DMS153 (cell line): ENCODE data around the gene RASSF1.

Experiments
- DNase-seq: peaks from one replicate; lab custom pipeline; 2025; lab: John Stamatoyannopoulos, UW

The RASSF1 gene

DNA sequence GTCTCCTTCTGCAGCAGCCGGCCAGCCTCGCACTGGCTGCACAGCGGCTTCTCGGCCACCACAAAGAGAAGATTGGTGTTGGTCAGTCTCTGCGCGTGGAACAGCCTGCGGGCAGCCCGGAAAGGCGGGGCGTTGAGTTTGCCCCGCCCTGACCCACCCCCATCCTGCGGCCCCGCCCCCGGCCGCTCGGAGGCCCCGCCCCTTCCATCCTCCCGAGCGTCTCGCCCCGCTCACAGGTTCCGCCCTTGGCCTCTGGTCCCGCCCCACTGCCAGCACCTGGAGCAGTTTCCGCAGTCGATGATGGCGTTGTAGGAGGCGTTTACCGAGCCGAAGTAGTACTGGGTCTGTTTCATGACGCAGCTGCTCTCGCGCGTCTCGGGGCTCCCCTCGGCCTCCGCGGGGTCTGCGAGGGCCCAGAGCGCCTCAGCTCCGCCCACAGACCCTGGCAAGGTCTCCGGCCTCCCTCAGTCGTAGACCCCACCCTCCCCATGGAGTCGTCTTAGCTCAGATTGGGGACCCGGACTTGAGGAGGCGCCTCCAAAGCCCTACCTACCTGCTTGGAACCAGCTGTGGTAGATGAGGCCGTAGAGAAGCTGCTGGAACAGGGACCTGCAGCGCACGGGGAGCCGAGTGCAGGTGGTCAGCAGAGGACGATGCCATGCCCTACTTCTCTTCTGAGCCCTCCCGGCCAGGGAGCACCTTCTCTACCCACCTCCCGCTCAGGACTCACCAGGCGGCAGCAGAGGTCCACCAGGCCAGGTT, 24.6 kb upstream of the RASSF1 start:
- DNase-seq: peak; percentile 38

DNA sequence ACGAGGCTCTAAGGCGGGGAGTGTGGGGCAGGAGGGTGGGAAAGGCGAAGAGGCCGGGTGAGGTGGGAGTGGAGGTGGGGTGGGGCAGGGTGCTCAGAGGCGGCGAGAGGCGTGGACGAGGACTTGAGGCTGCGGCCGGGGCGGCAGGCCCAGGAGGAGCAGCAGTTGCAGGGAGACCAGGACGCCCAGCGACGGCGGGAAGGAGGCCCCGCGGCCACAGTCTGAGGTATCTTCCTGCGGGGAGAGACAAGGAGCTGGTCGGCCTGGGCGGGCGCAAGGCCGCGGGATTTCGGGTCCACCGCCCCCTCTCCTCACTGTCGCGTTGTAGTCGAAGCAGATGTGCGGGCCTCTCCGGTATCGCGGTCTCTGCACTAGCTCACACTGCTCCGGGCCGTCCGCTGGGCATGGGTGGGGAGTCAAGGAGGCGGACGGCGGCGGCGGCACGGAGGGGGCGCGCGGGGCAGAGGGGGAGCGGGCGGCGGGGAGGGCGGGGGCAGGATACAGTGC, 24.0 kb upstream of the RASSF1 start:
- DNase-seq: no peak

DNA sequence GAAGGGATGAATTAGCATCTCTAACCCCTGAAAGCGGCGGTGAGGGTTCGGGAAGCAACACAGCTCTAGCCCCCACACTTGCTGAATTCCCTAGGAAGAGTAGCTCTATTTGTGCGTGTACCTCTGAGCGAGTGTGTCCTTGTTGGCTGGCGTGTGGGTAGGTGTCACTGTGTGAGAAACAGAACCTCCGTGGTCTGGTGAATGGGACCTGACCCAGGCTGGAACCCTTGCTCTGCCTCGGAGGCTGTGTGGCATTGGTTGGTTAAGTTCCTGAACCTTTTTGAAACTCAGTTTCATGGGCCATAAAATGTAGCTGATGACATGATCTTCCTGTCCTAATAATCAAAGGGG, 19.1 kb upstream of the RASSF1 start:
- no peak for DNase-seq

DNA sequence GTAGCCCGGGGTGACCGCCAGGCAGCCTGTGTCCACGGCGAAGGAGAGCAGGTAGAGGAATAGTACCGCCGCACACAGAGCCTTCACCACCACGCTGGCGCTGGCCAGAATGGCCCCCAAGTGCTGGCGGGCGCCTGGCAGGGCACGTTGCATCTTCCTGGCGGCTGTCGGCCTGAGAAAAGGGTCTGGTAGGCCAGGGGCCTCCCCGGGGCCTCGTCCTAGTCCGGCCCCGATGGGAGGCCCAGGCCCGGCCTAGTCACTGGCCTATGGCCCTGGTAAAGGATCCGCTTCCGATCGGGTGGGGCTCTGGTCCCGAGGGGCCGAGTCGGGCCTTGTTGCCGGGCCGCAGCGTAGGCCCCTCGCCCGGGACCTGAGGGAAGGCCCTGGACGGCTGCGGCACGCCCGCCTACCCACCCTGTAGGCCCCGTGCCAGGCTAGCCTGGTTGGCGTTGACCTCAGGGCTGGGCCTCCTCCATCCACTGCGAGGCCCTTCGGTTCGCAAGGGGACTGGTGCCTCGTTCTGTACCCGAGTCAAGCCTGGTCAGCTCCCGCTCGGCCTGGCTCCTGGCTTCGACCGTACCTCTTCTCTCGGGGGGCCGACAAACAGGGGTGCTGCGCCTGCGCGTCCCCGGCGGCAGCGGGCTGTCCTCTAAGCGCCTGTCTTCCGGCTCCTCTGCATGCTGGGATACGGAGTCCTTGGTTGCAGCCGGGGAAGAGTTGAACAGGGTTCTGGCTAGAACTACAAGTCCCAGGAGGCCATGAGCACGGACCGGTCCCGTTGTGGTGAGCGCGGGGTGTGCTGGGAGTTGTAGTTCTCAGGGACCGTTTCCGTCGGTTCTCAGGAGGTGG, 18.5 kb upstream of the RASSF1 start, which contains the start of gene TMEM115:
Gene TMEM115, minus strand, starts transcription at position 611 of the 849 bp plus-strand sequence. Its CDS starts 458 bp downstream, at position 153.
- peak; percentile 87 for DNase-seq

DNA sequence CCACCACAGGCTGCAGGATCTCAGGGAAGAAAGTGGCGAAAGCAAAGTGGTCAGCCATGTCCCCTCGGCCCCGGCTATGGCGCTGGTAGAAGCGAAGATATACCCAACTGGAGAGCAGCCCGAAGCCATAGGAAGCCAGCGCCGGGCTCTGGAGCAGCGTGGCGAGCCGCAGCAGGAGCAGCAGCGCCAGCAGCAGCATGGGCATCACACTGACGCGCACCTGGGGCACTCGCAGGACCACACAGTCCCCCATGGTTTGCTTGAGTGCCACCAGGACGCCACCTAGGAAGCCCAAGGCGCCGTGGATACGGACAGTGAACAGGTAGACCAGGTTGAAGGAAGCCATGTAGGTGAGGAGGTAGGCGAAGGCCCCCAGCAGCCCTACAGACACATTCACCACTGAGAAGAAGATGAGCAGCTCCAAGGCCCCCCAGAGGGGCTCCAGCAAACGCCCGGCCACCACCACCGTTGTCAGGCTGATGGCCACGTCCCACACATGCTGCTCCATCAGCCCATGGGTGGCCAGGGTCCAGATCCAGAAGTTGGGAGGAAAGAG, 17.8 kb upstream of the RASSF1 start:
- no peak for DNase-seq

DNA sequence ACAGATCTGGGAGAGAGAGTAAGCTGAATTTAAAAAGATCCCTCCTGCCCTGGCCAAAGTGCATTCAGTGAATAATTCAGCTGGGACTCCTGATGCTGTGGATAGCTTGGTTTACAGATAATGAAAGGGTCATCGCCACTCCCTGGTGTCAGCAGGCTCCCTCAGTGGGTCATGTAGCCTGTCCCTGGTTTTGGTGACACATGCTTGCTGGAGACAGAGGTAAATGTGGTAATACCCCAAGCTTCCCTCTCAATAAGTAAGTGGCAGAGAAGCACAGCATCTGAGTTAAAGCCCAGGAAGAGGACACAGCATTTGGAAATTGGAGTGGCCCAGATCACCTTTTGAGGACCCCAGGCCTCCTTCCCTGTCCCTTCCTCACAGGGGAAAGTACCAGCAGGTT, 16.8 kb upstream of the RASSF1 start:
- no peak for DNase-seq

DNA sequence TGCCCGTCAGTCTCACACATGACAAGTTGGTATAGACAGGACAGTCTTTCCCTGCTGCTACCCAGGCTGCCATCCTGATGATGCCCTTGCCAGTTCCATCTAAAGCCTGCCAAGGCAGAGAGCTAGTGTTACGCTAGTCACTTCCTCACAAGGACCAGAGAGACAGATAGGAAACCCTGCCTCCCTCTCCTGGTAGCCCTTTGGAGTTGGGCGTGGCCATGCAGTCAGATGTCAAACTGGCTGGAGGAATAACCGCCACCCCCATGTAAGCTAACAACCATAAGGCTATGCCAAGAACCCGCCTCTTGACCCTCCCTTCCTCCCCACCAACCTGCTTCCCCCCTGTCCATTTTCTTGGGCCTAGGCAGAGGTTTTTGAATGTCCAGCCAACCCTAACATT, 15.9 kb upstream of the RASSF1 start:
- DNase-seq: no peak

DNA sequence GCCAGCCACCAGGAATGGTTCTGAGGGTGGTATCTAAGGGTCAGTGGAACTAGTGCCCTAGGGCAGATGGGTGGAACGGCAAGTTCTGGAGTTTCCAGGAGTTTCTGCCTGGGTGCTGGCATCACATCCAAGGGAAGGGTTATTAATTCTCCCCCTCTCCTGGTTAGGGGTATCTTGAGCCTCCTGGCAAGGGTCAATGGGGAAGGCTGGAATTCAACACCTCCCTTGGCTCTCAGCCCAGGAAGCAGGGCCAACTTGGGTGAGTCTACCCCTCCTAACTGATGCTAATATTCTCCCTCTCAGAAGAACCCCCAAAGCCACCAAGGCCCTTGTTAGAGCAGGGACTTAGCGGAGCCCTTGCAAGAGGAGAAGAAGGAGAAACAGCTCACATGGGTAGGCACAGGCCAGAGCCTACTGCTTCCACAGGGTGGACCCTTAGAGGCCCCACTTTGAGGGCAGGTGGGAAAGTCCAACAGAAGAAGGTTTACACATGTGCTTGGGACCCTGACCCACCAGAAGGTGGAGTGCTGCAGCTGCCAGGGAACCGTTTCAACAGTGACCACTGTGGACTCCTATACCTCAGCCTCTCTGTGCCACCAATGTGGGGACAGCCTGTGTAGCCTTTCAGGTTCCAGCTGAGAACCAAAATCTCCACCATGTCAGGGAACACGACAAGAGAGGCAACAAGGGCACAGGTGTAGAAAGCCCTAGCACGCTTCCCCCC, 15.4 kb upstream of the RASSF1 start:
- no peak for DNase-seq

DNA sequence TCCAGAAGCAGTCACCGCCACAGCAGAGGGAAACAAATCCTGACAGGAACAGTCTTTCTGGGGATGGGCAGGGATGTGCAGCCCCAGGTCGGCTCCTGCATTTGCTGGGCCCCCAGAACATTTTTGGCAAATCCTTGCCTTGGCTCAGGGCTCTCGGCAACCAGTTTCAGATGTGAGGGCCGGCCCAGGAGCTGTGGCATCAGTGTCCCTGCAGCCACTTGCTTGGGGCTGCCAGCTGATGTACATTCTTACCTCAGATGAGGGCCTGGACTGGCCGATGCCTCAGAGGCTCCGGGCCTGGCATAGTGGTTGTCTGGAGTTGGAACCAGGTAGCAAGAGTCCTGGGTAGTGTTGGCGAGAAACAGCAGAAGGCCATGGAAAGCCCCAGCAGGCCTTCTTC, 14.2 kb upstream of the RASSF1 start:
- DNase-seq: no peak

DNA sequence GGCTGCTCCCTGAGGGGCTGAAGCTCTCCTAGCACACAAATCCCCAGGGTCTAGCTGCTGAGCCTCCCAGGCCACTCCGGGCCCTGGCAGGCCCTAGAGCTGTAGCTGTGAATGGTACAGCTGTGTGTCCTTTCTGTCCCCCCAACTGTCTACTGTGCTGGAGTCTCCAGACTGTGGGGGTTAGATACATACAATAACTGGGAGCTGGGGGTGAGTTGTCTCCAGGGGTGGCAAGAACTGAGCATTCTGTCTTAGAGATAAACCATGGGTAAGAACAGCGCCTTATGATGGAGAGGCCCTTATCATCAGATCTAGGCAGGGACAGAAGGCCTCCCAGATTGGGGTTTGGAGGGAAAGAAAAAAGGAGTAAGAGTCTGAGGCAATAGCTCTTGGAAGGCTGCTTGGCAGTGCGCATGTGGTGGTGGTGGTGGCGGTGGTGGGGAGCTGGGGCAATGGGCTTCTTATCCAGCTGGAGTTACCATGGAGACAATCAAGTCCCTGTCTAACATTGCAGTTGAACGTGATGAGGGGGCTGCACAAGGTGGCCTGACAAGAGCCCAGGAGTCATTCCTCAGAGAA, 13.6 kb upstream of the RASSF1 start:
- DNase-seq: no peak

DNA sequence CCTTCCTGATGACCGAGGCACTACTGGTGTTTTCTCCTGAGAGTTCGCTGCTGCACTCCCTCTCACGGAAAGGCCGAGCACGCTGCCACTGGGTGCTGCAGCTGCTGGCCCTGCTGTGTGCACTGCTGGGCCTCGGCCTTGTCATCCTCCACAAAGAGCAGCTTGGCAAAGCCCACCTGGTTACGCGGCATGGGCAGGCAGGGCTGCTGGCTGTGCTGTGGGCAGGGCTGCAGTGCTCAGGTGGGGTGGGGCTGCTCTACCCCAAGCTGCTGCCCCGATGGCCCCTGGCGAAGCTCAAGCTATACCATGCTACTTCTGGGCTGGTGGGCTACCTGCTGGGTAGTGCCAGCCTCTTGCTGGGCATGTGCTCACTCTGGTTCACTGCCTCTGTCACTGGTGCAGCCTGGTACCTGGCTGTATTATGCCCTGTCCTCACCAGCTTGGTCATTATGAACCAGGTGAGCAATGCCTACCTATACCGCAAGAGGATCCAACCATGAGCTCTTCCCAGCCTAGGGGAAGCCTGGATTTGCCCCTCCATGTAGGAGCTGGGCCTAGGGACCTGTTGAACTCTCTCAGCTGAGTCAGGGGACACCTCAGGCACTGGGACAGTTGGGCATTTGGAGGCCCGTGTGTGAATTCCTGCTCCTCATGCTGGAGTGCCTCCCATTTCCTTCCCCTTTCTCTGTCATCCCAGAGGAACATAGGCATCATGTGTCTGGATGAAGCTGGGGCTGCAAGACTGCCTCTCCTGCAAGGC, 12.8 kb upstream of the RASSF1 start:
- no peak for DNase-seq

DNA sequence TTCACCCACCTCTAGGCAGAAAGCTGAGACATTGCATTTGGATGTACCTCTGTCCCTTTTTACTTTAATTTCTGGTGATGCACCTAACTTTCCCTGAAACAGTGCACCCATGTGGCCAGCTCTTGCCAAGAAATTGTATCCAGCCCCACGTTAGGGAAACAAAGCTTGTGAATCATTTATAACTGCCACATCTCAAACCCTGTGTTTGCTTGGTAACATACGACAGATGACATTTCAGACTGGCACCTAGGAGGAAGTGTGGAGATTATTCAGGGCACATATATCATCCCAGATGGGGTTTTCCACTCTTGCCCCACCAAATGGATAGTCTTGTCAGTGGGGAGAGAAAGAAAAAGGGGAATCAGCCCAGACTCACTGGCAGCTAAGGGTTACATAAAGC, 12.1 kb upstream of the RASSF1 start:
- DNase-seq: no peak

DNA sequence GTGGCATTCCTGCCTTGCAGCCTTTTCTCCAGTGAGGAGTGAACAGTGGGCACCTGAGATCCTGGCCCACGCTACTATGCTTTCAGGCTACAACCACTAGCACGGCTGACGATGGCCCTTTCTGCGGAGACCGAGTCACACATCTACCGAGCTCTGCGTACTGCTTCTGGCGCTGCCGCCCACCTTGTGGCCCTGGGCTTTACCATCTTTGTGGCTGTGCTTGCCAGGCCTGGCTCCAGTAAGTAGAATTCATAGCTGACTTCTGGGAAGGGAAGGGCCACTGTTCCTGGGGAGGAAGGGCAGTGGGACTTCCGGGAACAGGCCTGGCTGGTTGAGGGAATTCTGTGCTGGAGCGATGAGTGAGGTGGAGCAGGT, 10.7 kb upstream of the RASSF1 start:
- no peak for DNase-seq

DNA sequence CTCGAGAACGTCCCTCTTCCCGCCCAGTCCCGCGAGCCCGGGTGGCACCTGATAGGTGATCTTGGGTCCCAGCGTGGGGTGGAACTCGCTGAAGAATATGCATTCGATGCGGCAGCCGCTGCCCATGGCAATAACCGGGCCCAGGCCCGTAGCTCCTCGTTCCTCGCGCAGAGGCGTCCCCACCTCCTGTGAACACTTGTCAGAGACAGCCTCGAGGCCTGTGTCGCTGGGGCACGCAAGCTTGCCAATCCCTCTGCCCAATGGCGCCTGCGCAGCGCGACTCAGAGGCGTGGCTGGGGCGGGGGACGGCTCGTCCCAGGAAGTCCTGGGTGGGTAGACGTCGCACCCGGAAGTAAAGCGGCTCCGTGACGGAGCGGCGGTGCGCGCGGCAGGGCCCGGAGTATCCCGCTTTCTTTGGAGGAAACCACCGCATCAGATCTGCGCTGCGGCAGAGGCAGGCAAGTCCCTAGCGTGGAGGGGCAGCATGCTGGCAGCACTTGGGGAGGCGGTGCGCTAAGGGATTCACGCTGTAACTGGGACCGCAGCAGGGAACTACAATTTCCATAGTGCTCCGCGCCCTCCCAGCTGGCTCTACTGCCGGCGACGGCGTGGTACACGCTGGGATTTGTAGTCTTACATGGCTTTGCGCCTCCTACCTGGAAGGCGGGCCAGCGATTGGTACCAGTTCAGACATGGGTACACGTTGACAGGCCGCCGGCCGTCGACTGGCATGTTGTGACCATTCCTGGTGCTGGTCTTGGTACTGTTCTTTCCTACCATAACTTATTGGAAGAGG, 10.1 kb upstream of the RASSF1 start, which contains the start of the genes CYB561D2 and NPRL2:
Gene CYB561D2, plus strand, starts transcription at position 336 of the 796 bp plus-strand sequence. CDS start 572 bp downstream, outside the sequence.
Gene NPRL2, minus strand, starts transcription at position 249 of the 796 bp plus-strand sequence. Its CDS starts 123 bp downstream, at position 126.
- peak; percentile 71 for DNase-seq

DNA sequence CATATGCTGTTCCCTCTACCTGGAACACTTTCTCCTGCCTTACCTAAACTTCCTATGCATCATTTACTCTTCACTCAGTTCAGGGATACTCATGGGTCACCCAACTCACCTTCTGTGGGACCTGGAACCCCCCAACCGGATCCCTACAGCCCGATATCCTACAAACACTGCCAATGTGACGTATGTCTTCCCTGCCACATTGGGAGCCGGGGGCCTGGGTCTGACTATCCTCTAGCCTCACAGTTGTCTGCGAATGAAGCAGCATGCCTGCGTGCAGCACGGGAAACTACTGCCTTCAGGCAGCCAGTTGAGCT, 9.5 kb upstream of the RASSF1 start:
- DNase-seq: no peak

DNA sequence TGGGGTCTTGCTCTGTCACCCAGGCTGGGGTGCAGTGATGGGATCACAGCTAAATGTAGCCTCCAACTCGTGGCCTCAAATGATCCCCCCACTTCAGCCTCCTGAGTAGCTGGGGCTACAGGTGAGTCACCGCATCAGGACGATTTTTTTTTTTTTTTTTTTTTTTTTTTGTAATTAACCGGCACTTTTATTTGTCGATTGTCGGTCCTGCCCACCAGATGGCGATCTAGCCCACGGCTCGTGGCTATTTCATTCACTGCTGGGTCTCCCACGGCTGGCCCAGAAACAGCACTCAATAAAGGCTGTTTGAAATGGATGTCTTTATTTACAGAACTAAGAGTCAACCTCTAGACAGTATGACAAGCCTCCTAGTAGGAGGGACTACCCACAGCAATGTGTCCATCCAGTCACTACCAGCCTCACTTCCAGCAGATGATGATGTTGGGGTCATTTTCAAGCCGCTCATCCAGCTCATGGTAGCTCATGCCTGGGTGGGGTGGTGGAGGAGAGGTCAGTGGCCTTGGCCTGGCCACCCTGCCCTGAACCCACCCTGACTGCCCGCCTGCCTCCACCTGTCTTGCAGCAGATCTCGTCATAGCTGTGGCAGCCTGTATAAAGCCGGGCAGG, 6.7 kb upstream of the RASSF1 start:
- DNase-seq: peak; percentile 53

DNA sequence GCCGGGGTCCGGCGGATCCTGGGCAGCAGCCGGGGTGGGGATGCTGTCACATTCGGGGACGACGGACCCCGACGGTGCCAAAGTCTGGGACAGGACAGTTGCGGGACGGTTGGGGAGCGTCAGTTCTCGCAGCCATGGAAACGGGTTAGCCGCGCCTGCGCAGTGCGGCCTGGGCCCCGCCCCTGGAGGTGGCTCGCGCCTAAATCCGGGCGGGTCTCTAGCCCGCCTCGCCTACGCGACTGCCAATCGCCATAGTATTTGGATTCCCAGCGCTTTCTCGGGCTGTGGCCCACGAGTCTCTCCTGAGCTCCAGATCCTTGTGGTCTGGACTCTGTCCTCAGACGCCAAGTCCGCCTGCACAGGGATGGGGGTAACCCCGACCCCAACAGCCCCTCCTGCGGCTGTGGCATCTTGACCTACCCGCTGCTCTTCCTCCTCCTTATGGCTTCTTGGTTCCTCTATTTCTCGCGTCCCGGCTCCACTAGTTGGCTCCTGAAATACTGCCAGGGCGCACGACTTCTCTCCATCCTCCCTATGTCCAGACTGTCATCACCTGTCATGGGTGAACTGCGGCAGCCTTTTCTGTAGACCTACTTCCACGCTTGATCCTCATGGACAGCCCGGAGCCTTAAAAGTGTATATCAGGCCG, 5.1 kb upstream of the RASSF1 start, which contains the start of gene ZMYND10:
Gene ZMYND10, minus strand, starts transcription at position 147 of the 649 bp plus-strand sequence. CDS start 153 bp downstream, outside the sequence.
- no peak for DNase-seq

DNA sequence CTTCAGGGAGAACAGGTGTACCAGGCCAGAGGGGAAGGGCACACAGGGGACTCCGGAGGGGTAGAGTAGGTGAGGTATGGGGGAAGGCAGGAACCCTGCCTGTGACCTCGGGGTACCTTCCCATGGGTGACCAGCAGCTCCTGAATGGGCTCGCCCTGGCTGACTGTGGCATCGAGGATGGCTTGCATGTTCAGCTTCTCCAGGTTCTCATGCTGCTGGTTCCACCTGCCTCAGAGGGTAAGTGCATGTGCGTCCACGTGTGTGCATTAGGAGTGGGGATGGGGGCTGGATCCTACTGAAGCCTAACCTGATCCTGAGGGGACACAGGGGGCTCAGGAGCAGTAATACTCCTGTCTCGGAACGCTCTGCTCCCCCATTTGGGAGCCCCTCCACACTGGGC, 4.4 kb upstream of the RASSF1 start:
- DNase-seq: no peak
